PFSK-1 (cell line): ENCODE data around the gene STAG3. TPM values are rescaled to one million over a fixed set of nuclear protein-coding genes. Genes with fewer than 3 reads are reported as not detected.

Experiments used
- FOXP2 ChIP-seq: optimal IDR thresholded peaks from 2 replicates; pipeline ENCODE3; 2011; ENCODE audit warnings: borderline replicate concordance, control low read depth, inconsistent platforms; ENCODE audit not compliant: insufficient read depth; ENCODE audit errors: extremely low read length, extremely low read depth
- POLR2AphosphoS5 ChIP-seq: IDR thresholded peaks from 2 replicates; pipeline ENCODE4 v1.6.1; 2012; ENCODE audit warnings: low read depth, mild to moderate bottlenecking, control low read depth, low read length, moderate library complexity
- SIN3A ChIP-seq: IDR thresholded peaks from 2 replicates; pipeline ENCODE4 v1.6.1; 2012; ENCODE audit warnings: mild to moderate bottlenecking, low read length, moderate library complexity, borderline replicate concordance; ENCODE audit not compliant: insufficient read depth
- TAF1 ChIP-seq: IDR thresholded peaks from 2 replicates; pipeline ENCODE4 v1.6.1; 2012; ENCODE audit warnings: low read length, control low read depth, borderline replicate concordance; ENCODE audit not compliant: insufficient read depth
- polyA plus RNA-seq: library from polyadenylated mRNA; unstranded; fragments of >200 nt; gene quantifications from one replicate; pipeline ENCODE4 v1.2.1, GENCODE V29; 2012; ENCODE audit warnings: low read depth, missing spikeins; ENCODE audit not compliant: insufficient read length
- TF ChIP-seq, protein P1 (sequence below), 2 experiments: IDR thresholded peaks; 2 replicates each; pipeline versions ENCODE4 v1.6.1 to v1.8.0; 2011 to 2012; ENCODE audit warnings: low read depth in 2 of 2, low read length in 2 of 2, control low read depth in 1 of 2, inconsistent platforms in 1 of 2, mild to moderate bottlenecking in 1 of 2, moderate library complexity in 1 of 2; ENCODE audit not compliant: insufficient read depth in 1 of 2

STAG3 gene
- 0.72 TPM for polyA plus RNA-seq

DNA sequence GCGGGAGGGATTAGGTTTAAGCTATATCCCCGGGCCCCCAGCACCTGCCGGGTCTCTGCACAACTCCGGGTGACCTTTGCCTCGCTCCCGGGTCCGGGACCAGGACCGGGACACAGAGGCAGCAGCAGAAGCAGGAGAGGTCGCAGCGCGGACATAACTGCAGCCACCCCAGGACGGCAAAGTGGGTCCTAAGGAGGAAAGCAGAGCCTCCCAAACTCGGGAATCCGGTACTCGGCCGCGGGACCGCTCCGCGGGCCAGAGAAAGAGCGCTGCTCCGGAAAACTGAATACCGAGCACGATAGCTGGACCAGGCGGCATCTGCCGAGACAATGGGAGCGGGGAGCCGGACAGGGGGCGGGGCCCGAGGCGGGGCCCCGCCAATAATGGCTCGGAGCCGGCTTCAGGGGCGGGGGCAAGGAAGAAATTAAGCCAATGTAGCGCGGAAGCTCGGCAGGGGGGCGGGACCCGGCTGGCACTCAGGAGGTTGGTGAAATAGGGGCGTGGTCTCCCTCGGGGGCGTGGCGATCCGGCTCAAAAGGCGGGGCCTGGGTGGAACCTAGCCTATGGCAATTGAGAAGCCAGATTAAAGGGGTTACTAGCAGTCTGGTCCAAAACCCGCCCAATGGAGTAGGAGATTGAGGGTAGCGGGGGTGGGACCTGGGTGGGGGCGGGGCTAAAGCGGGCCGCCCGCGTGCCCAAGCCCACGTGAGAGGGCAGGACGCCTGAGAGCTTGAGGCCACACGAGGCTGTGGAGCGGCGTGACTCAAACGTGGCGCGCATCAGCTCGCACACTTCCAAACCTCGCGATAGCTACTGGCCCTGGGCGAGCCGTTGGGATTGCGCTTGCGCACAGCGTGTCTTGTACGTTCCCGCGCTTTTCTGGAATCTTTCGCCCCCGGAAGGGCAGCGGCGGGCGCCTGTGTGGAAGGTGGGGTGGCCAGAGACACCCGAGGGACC is at the start of gene STAG3, which contains the start of gene GPC2:
Gene STAG3, plus strand, starts transcription at position 874 of the 957 bp plus-strand sequence. CDS start 2,639 bp downstream, outside the sequence.
Gene GPC2, minus strand, starts transcription at position 337 of the 957 bp plus-strand sequence. Its CDS starts 182 bp downstream, at position 155.
- TF ChIP-seq, protein P1, sequence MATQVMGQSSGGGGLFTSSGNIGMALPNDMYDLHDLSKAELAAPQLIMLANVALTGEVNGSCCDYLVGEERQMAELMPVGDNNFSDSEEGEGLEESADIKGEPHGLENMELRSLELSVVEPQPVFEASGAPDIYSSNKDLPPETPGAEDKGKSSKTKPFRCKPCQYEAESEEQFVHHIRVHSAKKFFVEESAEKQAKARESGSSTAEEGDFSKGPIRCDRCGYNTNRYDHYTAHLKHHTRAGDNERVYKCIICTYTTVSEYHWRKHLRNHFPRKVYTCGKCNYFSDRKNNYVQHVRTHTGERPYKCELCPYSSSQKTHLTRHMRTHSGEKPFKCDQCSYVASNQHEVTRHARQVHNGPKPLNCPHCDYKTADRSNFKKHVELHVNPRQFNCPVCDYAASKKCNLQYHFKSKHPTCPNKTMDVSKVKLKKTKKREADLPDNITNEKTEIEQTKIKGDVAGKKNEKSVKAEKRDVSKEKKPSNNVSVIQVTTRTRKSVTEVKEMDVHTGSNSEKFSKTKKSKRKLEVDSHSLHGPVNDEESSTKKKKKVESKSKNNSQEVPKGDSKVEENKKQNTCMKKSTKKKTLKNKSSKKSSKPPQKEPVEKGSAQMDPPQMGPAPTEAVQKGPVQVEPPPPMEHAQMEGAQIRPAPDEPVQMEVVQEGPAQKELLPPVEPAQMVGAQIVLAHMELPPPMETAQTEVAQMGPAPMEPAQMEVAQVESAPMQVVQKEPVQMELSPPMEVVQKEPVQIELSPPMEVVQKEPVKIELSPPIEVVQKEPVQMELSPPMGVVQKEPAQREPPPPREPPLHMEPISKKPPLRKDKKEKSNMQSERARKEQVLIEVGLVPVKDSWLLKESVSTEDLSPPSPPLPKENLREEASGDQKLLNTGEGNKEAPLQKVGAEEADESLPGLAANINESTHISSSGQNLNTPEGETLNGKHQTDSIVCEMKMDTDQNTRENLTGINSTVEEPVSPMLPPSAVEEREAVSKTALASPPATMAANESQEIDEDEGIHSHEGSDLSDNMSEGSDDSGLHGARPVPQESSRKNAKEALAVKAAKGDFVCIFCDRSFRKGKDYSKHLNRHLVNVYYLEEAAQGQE (IDR thresholded peaks at IDR 0.05; ENCODE audit: insufficient read depth in 1 of 2, low read depth in 2 of 2, low read length in 2 of 2) = no peak
- TF ChIP-seq SIN3A (no peak), FOXP2 (no peak), POLR2AphosphoS5 (peak; percentile 68; the same call in 1 of the 2 replicates), TAF1 (0 out of 2 replicates have a peak, but pooled peaks have one; percentile 38)

DNA sequence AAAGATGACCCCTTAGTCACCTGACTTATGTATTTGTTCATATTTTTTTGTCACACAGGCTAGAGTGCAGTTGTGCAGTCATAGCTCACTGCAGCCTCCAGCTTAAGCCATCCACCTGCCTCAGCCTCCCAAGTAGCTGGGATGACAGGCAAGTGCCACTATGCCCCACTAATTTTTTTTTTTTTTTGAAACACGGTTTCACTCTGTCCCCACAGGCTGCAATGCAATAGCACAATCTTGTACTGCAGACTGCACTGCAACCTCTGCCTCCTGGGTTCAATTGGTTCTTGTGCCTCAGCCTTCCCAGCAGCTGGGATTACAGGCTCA is 49.1 kb upstream of the STAG3 start:
- TF ChIP-seq, protein P1 (IDR thresholded peaks at IDR 0.05; ENCODE audit: insufficient read depth in 1 of 2, low read depth in 2 of 2, low read length in 2 of 2) = no peak
- TF ChIP-seq TAF1 (no peak), FOXP2 (no peak), POLR2AphosphoS5 (no peak), SIN3A (no peak)

DNA sequence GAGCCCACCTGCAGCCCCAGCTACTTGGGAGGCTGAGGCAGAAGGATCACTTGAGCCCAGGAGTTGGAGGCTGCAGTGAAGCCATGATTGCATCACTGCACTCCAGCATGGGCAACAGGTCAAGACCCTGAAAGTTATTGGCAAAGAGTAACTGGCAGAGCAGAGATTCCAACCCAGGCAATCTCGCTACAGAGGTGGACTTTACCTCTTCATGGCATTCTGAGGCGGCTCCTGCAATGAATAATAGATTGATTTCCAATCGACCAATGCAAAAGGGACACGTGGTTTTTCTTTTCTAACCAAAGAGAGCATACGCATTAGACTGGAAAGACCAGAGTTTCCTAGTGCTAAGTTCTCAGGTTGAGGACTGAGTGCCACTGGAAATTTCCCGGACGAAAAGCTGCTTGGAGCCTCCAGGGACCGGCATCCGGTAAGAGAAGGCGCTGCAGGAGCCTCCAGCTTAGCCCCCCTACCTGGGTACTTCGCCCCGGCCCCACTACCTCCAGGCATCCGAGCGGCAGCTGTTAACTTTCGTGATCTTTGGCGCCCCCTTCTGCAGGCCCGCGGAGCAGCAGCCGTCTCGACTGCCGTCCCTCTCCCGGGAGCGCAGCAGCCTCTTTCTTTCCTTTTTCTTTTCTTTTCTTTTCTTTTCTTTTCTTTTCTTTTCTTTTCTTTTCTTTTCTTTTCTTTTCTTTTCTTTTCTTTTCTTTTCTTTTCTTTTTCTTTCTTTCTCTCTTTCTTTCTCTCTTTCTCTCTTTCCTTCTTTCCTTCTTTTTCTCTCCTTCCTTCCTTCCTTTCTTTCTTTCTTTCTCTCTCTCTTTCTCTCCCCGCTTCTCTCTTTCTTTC is 46.9 kb upstream of the STAG3 start:
- no peak for TF ChIP-seq TAF1
- TF ChIP-seq SIN3A = no peak
- TF ChIP-seq, protein P1 (IDR thresholded peaks at IDR 0.05; ENCODE audit: insufficient read depth in 1 of 2, low read depth in 2 of 2, low read length in 2 of 2) = no peak
- no peak for TF ChIP-seq FOXP2
- no peak for TF ChIP-seq POLR2AphosphoS5

DNA sequence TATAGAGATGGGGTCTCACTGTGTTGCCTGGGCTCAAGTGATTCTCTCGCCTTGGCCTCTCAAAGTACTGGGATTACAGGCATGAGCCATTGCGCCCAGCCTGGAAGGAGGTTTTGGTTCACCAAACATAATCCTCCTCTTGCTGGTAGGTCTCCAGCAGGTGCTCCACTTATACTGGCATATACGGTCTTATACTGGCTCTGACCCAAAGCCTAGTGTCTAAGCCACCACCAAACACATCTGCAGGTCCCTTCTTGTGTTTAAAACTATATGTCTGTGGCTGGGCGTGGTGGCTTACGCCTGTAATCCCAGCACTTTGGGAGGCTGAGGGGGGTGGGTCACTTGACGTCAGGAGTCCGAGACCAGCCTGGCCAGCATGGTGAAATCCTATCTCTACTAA is 45.6 kb upstream of the STAG3 start:
- no peak for TF ChIP-seq SIN3A

- TF ChIP-seq FOXP2 (no peak), SIN3A (no peak), TAF1 (no peak), POLR2AphosphoS5 (no peak)
- TF ChIP-seq, protein P1 (IDR thresholded peaks at IDR 0.05; ENCODE audit: insufficient read depth in 1 of 2, low read depth in 2 of 2, low read length in 2 of 2) = no peak
Measured at GRCh38 chr7:100132697-100133151, 45.0 kb upstream of the STAG3 start.
